GM12878 (cell line): ENCODE results near the gene ITIH2. TPM values are rescaled to one million over a fixed set of nuclear protein-coding genes. Genes with fewer than 3 reads are reported as not detected.

Source experiments
- ATAC-seq: fragments of 200-7000 bp; cut with Tn5 transposase; 3 replicates; pipeline ENCODE4 v1.9.1; 2020; ENCODE audit warnings: mild to moderate bottlenecking, moderate library complexity
- BruUV-seq: library from RNA; stranded (reverse); fragments of 400-500 nt; replicated peaks from 2 replicates; lab custom pipeline; 2021; lab: Mats Ljungman, UMichigan
- CTCF ChIA-PET: fragments of 300-600 bp; sonication (Branson Sonifier 250); formaldehyde crosslinking; extraction: SDS; loops from one replicate; lab custom pipeline; 2021; ENCODE audit warnings: inconsistent platforms; lab: Yijun Ruan, JAX
- POLR2A ChIA-PET: fragments of 350-600 bp; formaldehyde crosslinking; extraction: SDS; loops from one replicate; lab custom pipeline; 2021; ENCODE audit warnings: inconsistent platforms; lab: Charles Lee
- RAD21 ChIA-PET: fragments of 300-600 bp; sonication (Branson Sonifier 250); formaldehyde crosslinking; loops from one replicate; lab custom pipeline; 2023; ENCODE audit warnings: antibody characterized with exemption; ENCODE audit not compliant: unreplicated experiment; lab: Charles Lee
- SMC1A ChIA-PET: fragments of 300-600 bp; sonication (Branson Sonifier 250); formaldehyde crosslinking; loops from one replicate; lab custom pipeline; 2023; ENCODE audit not compliant: unreplicated experiment, uncharacterized antibody; lab: Charles Lee
- DNase-seq: peaks from one replicate; pipeline ENCODE4 v3.0.0-alpha.2; 2011; ENCODE audit warnings: low read depth, low spot score
- FAIRE-seq: peaks from 3 replicates; lab custom pipeline; 2011; peaks lifted over from hg19 to GRCh38; lab: Jason Lieb, UNC
- H2AFZ ChIP-seq: 2 replicates; pipeline ENCODE4 v1.6.0; 2011; ENCODE audit warnings: low read depth, low read length, control low read depth; ENCODE audit not compliant: control insufficient read depth
- H3K27ac ChIP-seq: 2 replicates; pipeline ENCODE4 v1.5.1; 2011; ENCODE audit warnings: control low read depth; ENCODE audit not compliant: control insufficient read depth, insufficient read depth
- H3K27me3 ChIP-seq, 2 experiments: replicated peaks in 1 of 2; 2 replicates each; pipeline versions ENCODE4 v1.6.0 to v1.6.1; 2011; ENCODE audit warnings: low read length in 1 of 2; ENCODE audit not compliant: control insufficient read depth in 2 of 2, insufficient read depth in 2 of 2
- H3K36me3 ChIP-seq, 2 experiments: 2 replicates each; pipeline ENCODE4 v1.5.1; 2011; ENCODE audit warnings: low read length in 1 of 2; ENCODE audit not compliant: control insufficient read depth in 2 of 2, insufficient read depth in 2 of 2
- H3K4me1 ChIP-seq: 2 replicates; pipeline ENCODE4 v1.6.1; 2011; ENCODE audit warnings: mild to moderate bottlenecking, low read length, moderate library complexity, mixed read lengths; ENCODE audit not compliant: control insufficient read depth, insufficient read depth
- H3K4me2 ChIP-seq: 2 replicates; pipeline ENCODE4 v1.6.0; 2011; ENCODE audit warnings: control low read depth; ENCODE audit not compliant: control insufficient read depth, insufficient read depth
- H3K4me3 ChIP-seq: fragments of 200-600 bp; sonication (generic); 2 replicates; pipeline ENCODE4 v1.5.1; 2016
- H3K79me2 ChIP-seq: 2 replicates; pipeline ENCODE4 v1.6.0; 2011; ENCODE audit warnings: low read length; ENCODE audit not compliant: control insufficient read depth, insufficient read depth
- H3K9ac ChIP-seq: 2 replicates; pipeline ENCODE4 v1.8.0; 2011; ENCODE audit warnings: low read length, control low read depth, mixed read lengths; ENCODE audit not compliant: control insufficient read depth, insufficient read depth
- H3K9me3 ChIP-seq: replicated peaks from 3 replicates; pipeline ENCODE4 v1.5.1; 2011; ENCODE audit warnings: mild to moderate bottlenecking, low read length; ENCODE audit not compliant: control insufficient read depth, insufficient read depth
- H4K20me1 ChIP-seq: 2 replicates; pipeline ENCODE4 v1.6.0; 2011; ENCODE audit not compliant: control insufficient read depth, insufficient read depth
- BHLHE40 ChIP-seq, 2 experiments: fragments of 450-650 bp in 1 of 2; IDR thresholded peaks; 2 replicates each; pipeline ENCODE4 v1.6.1; 2011 to 2017; ENCODE audit warnings: low read depth in 2 of 2, borderline replicate concordance in 1 of 2, improper control_type of control experiment in 1 of 2, low read length in 1 of 2, mild to moderate bottlenecking in 1 of 2
- BMI1 ChIP-seq: fragments of 450-650 bp; IDR thresholded peaks from 2 replicates; pipeline ENCODE4 v1.6.1; 2016; ENCODE audit warnings: mild to moderate bottlenecking, moderate library complexity, borderline replicate concordance
- BRCA1 ChIP-seq: IDR thresholded peaks from 2 replicates; pipeline ENCODE4 v1.6.1; 2011; ENCODE audit warnings: low read depth, low read length, improper control_type of control experiment
- CHD1 ChIP-seq: IDR thresholded peaks from 2 replicates; pipeline ENCODE4 v1.6.1; 2012; ENCODE audit warnings: low read depth, low read length, improper control_type of control experiment
- CREM ChIP-seq: IDR thresholded peaks from 2 replicates; pipeline ENCODE4 v1.6.1; 2014; ENCODE audit warnings: antibody characterized with exemption, low read depth
- EZH2 ChIP-seq: IDR thresholded peaks from 2 replicates; pipeline ENCODE4 v1.6.1; 2012; ENCODE audit warnings: low read depth, mild to moderate bottlenecking, control low read depth, inconsistent platforms, low read length, borderline replicate concordance; ENCODE audit not compliant: control insufficient read depth
- GATAD2B ChIP-seq: fragments of 450-650 bp; conservative IDR thresholded peaks from 2 replicates; pipeline ENCODE4 v1.6.1; 2017; ENCODE audit warnings: low read depth, mild to moderate bottlenecking, moderate library complexity
- HDGF ChIP-seq: fragments of 450-650 bp; IDR thresholded peaks from 2 replicates; pipeline ENCODE4 v1.6.1; 2016; ENCODE audit warnings: antibody characterized with exemption
- LARP7 ChIP-seq: fragments of 450-650 bp; IDR thresholded peaks from 2 replicates; pipeline ENCODE4 v1.6.1; 2017; ENCODE audit warnings: mild to moderate bottlenecking
- MLLT1 ChIP-seq: fragments of 450-650 bp; IDR thresholded peaks from 2 replicates; pipeline ENCODE4 v1.6.1; 2016; ENCODE audit warnings: mild to moderate bottlenecking
- PAX5 ChIP-seq: IDR thresholded peaks from 2 replicates; pipeline ENCODE4 v1.6.1; 2011; ENCODE audit warnings: low read depth, low read length, borderline replicate concordance
- RCOR1 ChIP-seq: conservative IDR thresholded peaks from 2 replicates; pipeline ENCODE4 v1.6.1; 2012; ENCODE audit warnings: low read depth, low read length, improper control_type of control experiment
- RELA ChIP-seq: fragments of 450-650 bp; IDR thresholded peaks from 2 replicates; pipeline ENCODE4 v1.8.0; 2014; ENCODE audit warnings: borderline replicate concordance; ENCODE audit not compliant: partially characterized antibody
- SRF ChIP-seq, 2 experiments: IDR thresholded peaks; 2 replicates each; pipeline ENCODE4 v1.6.1; 2011; ENCODE audit warnings: low read depth in 2 of 2, low read length in 2 of 2, mild to moderate bottlenecking in 1 of 2, moderate library complexity in 1 of 2
- SUZ12 ChIP-seq: fragments of 200-600 bp; sonication (generic); IDR thresholded peaks from one replicate; pipeline ENCODE4 v1.6.1; 2018; ENCODE audit warnings: antibody characterized with exemption, mild to moderate bottlenecking; ENCODE audit not compliant: unreplicated experiment
- TARDBP ChIP-seq: IDR thresholded peaks from 2 replicates; pipeline ENCODE4 v1.6.1; 2016; ENCODE audit warnings: borderline replicate concordance
- whole genome bisulfite sequencing: methylation state at CpG from one replicate; pipeline ENCODE4 v1.1.6; 2016; ENCODE audit warnings: low lambda C conversion rate; ENCODE audit not compliant: insufficient replicate concordance, insufficient coverage; ENCODE audit errors: missing lambda C conversion rate; 5-methylcytosine and 5-hydroxymethylcytosine counted together
- in situ Hi-C: fragments of 300-500 bp; cut with MboI; formaldehyde crosslinking; loops from 9 replicates; pipeline ENCODE4 v1.14.3; 2018; ENCODE audit warnings: mixed read lengths
- intact Hi-C: fragments of 100-400 bp; cut with micrococcal nuclease; formaldehyde crosslinking; loops from one replicate; pipeline ENCODE4 v1.14.2; 2022; ENCODE audit not compliant: unreplicated experiment
- polyA plus RNA-seq, 11 experiments: library from polyadenylated mRNA; depleted of rRNA in 4 of 11; unstranded in 6 of 11; stranded (reverse) in 5 of 11; fragments of >200 nt; fragmentation: Nextera tagmentation in 4 of 11; fragmentation: Illumina TruSeq in 1 of 11; extraction: Ambion mirVana in 4 of 11; extraction: Trizol in 1 of 11; gene quantifications; 1 replicate in 1 of 11; 2 replicates in 10 of 11; pipeline versions ENCODE4 v1.2.1 to v1.2.3, GENCODE V29; 2011 to 2016; ENCODE audit warnings: inconsistent platforms in 2 of 11, missing spikeins in 2 of 11, low read depth in 1 of 11
- total RNA-seq, 4 experiments: library from RNA; depleted of rRNA in 3 of 4; stranded (reverse); fragments of >200 nt in 3 of 4; fragmentation: Illumina TruSeq in 1 of 4; extraction: Trizol in 1 of 4; gene quantifications; 2 replicates each; pipeline versions ENCODE4 v1.2.1 to v1.2.3, GENCODE V29; 2013 to 2021
- TF ChIP-seq, protein P1 (sequence below): IDR thresholded peaks from 2 replicates; pipeline ENCODE4 v1.6.1; 2012; ENCODE audit warnings: improper control_type of control experiment, low read depth, low read length; ENCODE audit not compliant: insufficient replicate concordance

Gene ITIH2
- total and polyA plus RNA-seq, 10 of the 15 experiments (the other 5 are each of a cell fraction or from before 2014, with no cell fraction given), result 0.05 to 0.72 (median 0.53) TPM; not detected in 7

GRCh38 chr10:7789390-7789789 lies 86.3 kb downstream of the ITIH2 start:
- CTCF ChIA-PET, result interaction anchor here (1.2 to 3.4 kb wide), 2 partner anchors 30 to 1419 kb away, joined by 3 to 24 read pairs; partner anchors contain the start of gene TAF3
- ATAC-seq (no peak), DNase-seq (no peak), FAIRE-seq (no peak)
- RAD21 ChIA-PET, result interaction anchor here (0.8 kb wide), 1 partner anchor 28 kb away, joined by 4 read pairs; no protein-coding TSS in a partner anchor
- Histone ChIP-seq H3K36me3 (peaks cover 0 to 4% of the 10 kb centered on the region in 2 experiments; a peak in 1 of 4 replicates), H3K79me2 (peaks cover 95% of the 10 kb centered on the region), H3K9ac (peak overlapping the region; percentile 94), H3K4me3 (peak overlapping the region; percentile 97), H3K27me3 (no peaks in the 10 kb centered on the region), H3K27ac (peak overlapping the region; percentile 18; the same call in 1 of the 2 replicates), H4K20me1 (no peaks in the 10 kb centered on the region; the same call in 1 of the 2 replicates), H3K9me3 (no peaks in the 10 kb centered on the region), H3K4me1 (no peaks in the 10 kb centered on the region; the same call in 1 of the 2 replicates), H3K4me2 (peak overlapping the region; percentile 88), H2AFZ (no peak overlapping the region)
- no TSS peak for BruUV-seq
- SMC1A ChIA-PET, result interaction anchor here (1.0 to 1.6 kb wide), 2 partner anchors 10 to 31 kb away, joined by 3 to 5 read pairs; no protein-coding TSS in a partner anchor
- in situ Hi-C loops (no loop called here), intact Hi-C loops (loop anchor here (10.0 kb wide), 1 partner anchor 265 kb away; no protein-coding TSS in a partner anchor)
- WGBS, result 48% methylated on average over 3 of the region's 3 CpGs
- POLR2A ChIA-PET, result no interaction called here
- no peak for TF ChIP-seq RELA
- no peak for TF ChIP-seq RCOR1
- TF ChIP-seq EZH2, result no peak
- no peak for TF ChIP-seq CHD1
- no peak for TF ChIP-seq GATAD2B
- no peak for TF ChIP-seq BHLHE40 (IDR thresholded peaks at IDR 0.05; ENCODE audit: borderline replicate concordance in 1 of 2, low read depth in 2 of 2, low read length in 1 of 2)
- no peak for TF ChIP-seq PAX5
- no peak for TF ChIP-seq LARP7
- no peak for TF ChIP-seq TARDBP
- TF ChIP-seq BMI1, result no peak
- no peak for TF ChIP-seq BRCA1
- TF ChIP-seq CREM, result no peak
- no peak for TF ChIP-seq MLLT1
- TF ChIP-seq SUZ12, result no peak
- TF ChIP-seq, protein P1, sequence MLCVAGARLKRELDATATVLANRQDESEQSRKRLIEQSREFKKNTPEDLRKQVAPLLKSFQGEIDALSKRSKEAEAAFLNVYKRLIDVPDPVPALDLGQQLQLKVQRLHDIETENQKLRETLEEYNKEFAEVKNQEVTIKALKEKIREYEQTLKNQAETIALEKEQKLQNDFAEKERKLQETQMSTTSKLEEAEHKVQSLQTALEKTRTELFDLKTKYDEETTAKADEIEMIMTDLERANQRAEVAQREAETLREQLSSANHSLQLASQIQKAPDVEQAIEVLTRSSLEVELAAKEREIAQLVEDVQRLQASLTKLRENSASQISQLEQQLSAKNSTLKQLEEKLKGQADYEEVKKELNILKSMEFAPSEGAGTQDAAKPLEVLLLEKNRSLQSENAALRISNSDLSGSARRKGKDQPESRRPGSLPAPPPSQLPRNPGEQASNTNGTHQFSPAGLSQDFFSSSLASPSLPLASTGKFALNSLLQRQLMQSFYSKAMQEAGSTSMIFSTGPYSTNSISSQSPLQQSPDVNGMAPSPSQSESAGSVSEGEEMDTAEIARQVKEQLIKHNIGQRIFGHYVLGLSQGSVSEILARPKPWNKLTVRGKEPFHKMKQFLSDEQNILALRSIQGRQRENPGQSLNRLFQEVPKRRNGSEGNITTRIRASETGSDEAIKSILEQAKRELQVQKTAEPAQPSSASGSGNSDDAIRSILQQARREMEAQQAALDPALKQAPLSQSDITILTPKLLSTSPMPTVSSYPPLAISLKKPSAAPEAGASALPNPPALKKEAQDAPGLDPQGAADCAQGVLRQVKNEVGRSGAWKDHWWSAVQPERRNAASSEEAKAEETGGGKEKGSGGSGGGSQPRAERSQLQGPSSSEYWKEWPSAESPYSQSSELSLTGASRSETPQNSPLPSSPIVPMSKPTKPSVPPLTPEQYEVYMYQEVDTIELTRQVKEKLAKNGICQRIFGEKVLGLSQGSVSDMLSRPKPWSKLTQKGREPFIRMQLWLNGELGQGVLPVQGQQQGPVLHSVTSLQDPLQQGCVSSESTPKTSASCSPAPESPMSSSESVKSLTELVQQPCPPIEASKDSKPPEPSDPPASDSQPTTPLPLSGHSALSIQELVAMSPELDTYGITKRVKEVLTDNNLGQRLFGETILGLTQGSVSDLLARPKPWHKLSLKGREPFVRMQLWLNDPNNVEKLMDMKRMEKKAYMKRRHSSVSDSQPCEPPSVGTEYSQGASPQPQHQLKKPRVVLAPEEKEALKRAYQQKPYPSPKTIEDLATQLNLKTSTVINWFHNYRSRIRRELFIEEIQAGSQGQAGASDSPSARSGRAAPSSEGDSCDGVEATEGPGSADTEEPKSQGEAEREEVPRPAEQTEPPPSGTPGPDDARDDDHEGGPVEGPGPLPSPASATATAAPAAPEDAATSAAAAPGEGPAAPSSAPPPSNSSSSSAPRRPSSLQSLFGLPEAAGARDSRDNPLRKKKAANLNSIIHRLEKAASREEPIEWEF, result no peak
- TF ChIP-seq HDGF, result no peak
- no peak for TF ChIP-seq SRF (IDR thresholded peaks at IDR 0.05; ENCODE audit: low read depth in 2 of 2, low read length in 2 of 2)
